GM15510 (cell line): ENCODE results near the gene PLA2G7.

Experiments
- POLR2A ChIP-seq: IDR thresholded peaks from 3 replicates; pipeline ENCODE4 v1.6.1; 2011; ENCODE audit warnings: borderline replicate concordance; ENCODE audit not compliant: insufficient read length; ENCODE audit errors: extremely low read depth

PLA2G7 gene

DNA sequence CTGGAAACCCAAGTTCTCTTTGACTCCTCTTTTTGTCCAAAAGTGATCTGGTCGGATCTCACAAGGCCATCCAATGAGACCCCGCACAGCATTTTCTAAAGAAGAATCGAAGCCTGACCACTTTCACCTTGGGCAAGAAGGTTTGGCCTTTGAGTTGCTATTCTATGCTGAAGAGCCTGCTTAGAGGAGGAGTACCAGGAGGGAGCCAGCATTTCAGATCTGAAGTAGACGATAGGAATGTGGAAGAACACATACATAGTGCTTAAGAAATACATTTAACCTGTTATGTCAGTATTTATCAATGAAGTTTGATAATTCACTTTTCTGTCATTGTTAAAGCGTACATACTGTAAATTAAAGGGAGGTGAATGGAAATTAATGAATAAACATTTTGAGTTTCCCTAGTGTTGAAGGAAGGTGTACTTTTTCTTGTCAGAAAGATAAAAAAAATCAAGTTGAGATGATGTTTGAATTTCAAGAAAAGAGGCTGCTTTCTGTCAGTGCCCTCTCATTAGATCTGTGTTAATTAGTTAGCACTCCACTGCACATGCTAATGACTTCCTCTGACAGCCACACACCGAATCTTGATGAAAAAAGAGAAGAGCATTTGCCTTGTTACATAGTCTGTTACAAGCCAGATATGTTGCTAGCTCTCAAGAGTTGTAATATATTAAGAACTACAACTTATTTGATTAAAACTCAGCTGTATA lies 58.4 kb downstream of the PLA2G7 start:
- TF ChIP-seq POLR2A = no peak

DNA sequence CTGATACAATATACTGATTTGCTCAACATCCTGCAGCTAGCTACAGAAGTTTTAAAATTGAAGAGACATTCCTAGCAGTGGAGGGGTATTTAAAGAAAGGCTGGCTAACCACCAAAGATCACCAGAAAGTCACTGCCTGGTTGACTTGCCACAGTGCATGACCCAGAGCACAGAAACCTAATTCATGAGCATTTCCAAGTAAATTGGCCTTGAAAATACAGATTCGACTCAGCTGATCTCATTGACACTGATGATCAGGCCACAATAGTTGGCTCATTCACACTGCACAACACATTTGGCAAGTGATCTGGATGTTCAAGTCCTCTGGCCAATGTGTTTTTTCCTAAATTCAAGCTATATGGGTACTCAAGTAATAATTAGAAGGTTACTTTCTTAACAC lies 60.8 kb downstream of the PLA2G7 start:
- no peak for TF ChIP-seq POLR2A

DNA sequence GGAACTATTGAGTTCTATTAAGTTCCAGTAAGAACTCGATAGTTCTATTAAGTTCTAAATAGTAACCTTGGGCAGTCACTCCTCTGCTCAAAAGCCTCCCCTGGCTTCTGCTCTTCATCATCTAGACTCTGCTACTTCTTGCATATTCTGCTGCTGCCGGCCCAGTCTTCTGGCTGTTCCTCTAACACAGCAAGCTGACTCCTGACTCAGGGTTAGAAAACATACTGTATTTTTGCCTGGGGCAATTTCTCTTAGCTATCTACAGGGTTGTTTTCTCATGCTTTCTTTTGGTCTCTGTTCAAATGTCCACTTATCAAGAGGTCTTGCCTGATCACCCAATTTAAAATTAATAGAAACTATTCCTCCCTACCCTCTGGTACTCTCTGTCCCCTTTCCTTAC lies 67.8 kb downstream of the PLA2G7 start:
- TF ChIP-seq POLR2A = no peak

DNA sequence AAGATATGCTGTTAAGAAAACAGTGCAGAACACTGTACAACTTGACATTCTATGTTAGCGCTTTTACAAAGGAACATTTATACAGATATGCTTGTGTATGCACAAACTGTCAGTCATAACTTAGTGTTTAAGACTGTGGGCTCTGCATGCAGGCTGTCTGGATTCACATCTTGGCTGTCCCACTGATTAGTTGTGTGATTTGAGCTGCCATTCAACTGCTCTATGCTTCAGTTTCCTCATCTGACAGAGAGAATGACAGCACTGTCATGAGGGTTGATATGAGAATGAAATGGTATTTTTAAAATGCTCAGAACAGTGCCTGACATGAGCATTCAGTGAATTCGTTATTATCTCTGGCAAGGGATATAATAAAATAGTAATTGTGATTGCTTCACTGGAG lies 73.7 kb downstream of the PLA2G7 start:
- TF ChIP-seq POLR2A = no peak

DNA sequence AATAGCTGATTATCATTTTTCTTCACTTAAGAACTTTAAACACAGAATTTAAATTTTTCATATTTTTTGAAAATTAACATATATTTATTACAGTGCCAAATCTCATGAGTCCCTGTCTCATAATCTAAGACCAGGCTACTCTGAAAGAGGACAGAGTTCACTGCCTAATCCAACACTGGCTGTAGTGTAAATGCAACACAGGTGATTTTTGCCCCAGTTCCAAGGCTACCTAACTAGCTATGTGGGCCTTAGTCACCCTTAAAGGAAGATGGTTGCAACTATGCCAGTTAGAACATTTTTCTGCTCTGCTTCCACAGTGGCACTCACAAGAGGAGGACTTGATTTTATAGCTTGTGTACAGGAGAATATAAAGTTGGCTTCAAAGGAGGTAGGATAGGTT lies 77.5 kb downstream of the PLA2G7 start:
- TF ChIP-seq POLR2A = no peak

DNA sequence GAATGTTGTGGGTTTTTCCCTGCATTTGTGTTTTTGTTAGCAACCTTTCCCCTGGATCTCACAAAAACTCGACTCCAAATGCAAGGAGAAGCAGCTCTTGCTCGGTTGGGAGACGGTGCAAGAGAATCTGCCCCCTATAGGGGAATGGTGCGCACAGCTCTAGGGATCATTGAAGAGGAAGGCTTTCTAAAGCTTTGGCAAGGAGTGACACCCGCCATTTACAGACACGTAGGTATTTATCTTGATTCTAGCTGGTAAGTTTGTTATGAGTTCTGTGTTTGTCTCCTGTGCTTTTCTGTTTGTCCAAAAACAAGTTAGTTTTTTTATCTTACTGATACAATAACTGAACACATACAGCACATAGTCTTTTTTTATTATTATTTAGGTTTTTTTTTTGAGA lies 79.4 kb downstream of the PLA2G7 start:
- no peak for TF ChIP-seq POLR2A
